Hepatocyte (in vitro differentiated cells): ENCODE data around the gene EIF4H. TPM values are rescaled to one million over a fixed set of nuclear protein-coding genes. Genes with fewer than 3 reads are reported as not detected.

ENCODE experiments used
- DNase-seq: peaks from one replicate; pipeline ENCODE4 v3.0.0-alpha.2; 2016; ENCODE audit warnings: low spot score
- H2AFZ ChIP-seq: fragments of 200-600 bp; sonication (generic); 2 replicates; pipeline ENCODE4 v1.6.0; 2016; ENCODE audit warnings: antibody characterized with exemption, mild to moderate bottlenecking
- H3K27ac ChIP-seq: fragments of 200-600 bp; sonication (generic); 2 replicates; pipeline ENCODE4 v1.5.1; 2016; ENCODE audit warnings: mild to moderate bottlenecking
- H3K27me3 ChIP-seq: fragments of 200-600 bp; sonication (generic); 2 replicates; pipeline ENCODE4 v1.6.1; 2016
- H3K36me3 ChIP-seq: fragments of 200-600 bp; sonication (generic); replicated peaks from 2 replicates; pipeline ENCODE4 v1.5.1; 2016; ENCODE audit warnings: low read depth; ENCODE audit not compliant: insufficient read depth
- H3K4me1 ChIP-seq: fragments of 200-600 bp; sonication (generic); 2 replicates; pipeline ENCODE4 v1.5.1; 2016; ENCODE audit warnings: mild to moderate bottlenecking, moderate library complexity; ENCODE audit not compliant: insufficient read depth
- H3K4me2 ChIP-seq: fragments of 200-600 bp; sonication (generic); 2 replicates; pipeline ENCODE4 v1.6.0; 2016
- H3K4me3 ChIP-seq: fragments of 200-600 bp; sonication (generic); 2 replicates; pipeline ENCODE4 v1.5.1; 2016; ENCODE audit warnings: mild to moderate bottlenecking
- H3K79me2 ChIP-seq: fragments of 200-600 bp; sonication (generic); 2 replicates; pipeline ENCODE4 v1.6.0; 2017; ENCODE audit warnings: mild to moderate bottlenecking
- H3K9me2 ChIP-seq: fragments of 200-600 bp; sonication (generic); replicated peaks from 2 replicates; pipeline ENCODE4 v1.6.0; 2017; ENCODE audit warnings: mild to moderate bottlenecking; ENCODE audit not compliant: insufficient read depth
- H3K9me3 ChIP-seq: fragments of 200-600 bp; sonication (generic); 2 replicates; pipeline ENCODE4 v1.5.1; 2016; ENCODE audit warnings: low read depth, mild to moderate bottlenecking
- H4K20me1 ChIP-seq: fragments of 200-600 bp; sonication (generic); 2 replicates; pipeline ENCODE4 v1.6.0; 2016; ENCODE audit warnings: mild to moderate bottlenecking; ENCODE audit not compliant: insufficient read depth, poor library complexity, severe bottlenecking
- CTCF ChIP-seq: fragments of 200-600 bp; sonication (generic); IDR thresholded peaks from 2 replicates; pipeline ENCODE4 v1.5.1; 2016; ENCODE audit warnings: antibody characterized with exemption, mild to moderate bottlenecking; ENCODE audit not compliant: poor library complexity
- EZH2 ChIP-seq: fragments of 200-600 bp; sonication (generic); IDR thresholded peaks from 2 replicates; pipeline ENCODE4 v1.6.1; 2016; ENCODE audit warnings: antibody characterized with exemption, mild to moderate bottlenecking, borderline replicate concordance
- EZH2phosphoT487 ChIP-seq: fragments of 200-600 bp; sonication (generic); IDR thresholded peaks from one replicate; pipeline ENCODE4 v1.6.1; 2018; ENCODE audit warnings: antibody characterized with exemption, mild to moderate bottlenecking, low read depth, moderate library complexity; ENCODE audit not compliant: unreplicated experiment, severe bottlenecking
- WGBS: methylation state at CpG from one replicate; pipeline ENCODE4 v1.1.6; 2016; ENCODE audit warnings: low lambda C conversion rate; ENCODE audit errors: missing lambda C conversion rate; 5-methylcytosine and 5-hydroxymethylcytosine counted together
- polyA plus RNA-seq: library from polyadenylated mRNA; unstranded; fragments of >200 nt; fragmentation: Nextera tagmentation; extraction: Ambion mirVana; gene quantifications from 2 replicates; pipeline ENCODE4 v1.2.1, GENCODE V29; 2016
- total RNA-seq: library from RNA; depleted of rRNA; stranded (reverse); fragments of >200 nt; gene quantifications from 2 replicates; pipeline ENCODE4 v1.2.3, GENCODE V29; 2014

Gene EIF4H
- total and polyA plus RNA-seq, 2 experiments from 2014 or later = 178 to 217 TPM

GRCh38 chr7:74218343-74218698, 44.2 kb downstream of the EIF4H start:
- no peak for DNase-seq
- H3K4me2 ChIP-seq = no peak overlapping the region
- H3K4me1 ChIP-seq = no peaks in the 10 kb centered on the region
- no peaks in the 10 kb centered on the region for H3K79me2 ChIP-seq
- H3K27me3 ChIP-seq = no peaks in the 10 kb centered on the region
- no peak overlapping the region for H2AFZ ChIP-seq
- no peak overlapping the region for H3K4me3 ChIP-seq
- H3K9me3 ChIP-seq = no peaks in the 10 kb centered on the region
- no peaks in the 10 kb centered on the region for H3K9me2 ChIP-seq
- TF ChIP-seq EZH2 = no peak
- no peak for TF ChIP-seq EZH2phosphoT487
- TF ChIP-seq CTCF = no peak
- WGBS = 87% methylated on average over 2 of the region's 2 CpGs
- H3K27ac ChIP-seq = no peak overlapping the region
- no peaks in the 10 kb centered on the region for H3K36me3 ChIP-seq
- no peaks in the 10 kb centered on the region for H4K20me1 ChIP-seq

GRCh38 chr7:74219416-74219815, 45.3 kb downstream of the EIF4H start:
- Histone ChIP-seq H3K4me2 (no peak overlapping the region), H3K9me3 (no peaks in the 10 kb centered on the region), H3K36me3 (no peaks in the 10 kb centered on the region), H3K27me3 (no peaks in the 10 kb centered on the region), H3K27ac (no peak overlapping the region), H3K79me2 (no peaks in the 10 kb centered on the region), H2AFZ (no peak overlapping the region), H3K4me1 (no peaks in the 10 kb centered on the region), H3K9me2 (no peaks in the 10 kb centered on the region), H3K4me3 (no peak overlapping the region), H4K20me1 (no peaks in the 10 kb centered on the region)
- no peak for TF ChIP-seq CTCF
- TF ChIP-seq EZH2phosphoT487 = no peak
- no peak for TF ChIP-seq EZH2
- WGBS = 92% methylated on average over 11 of the region's 11 CpGs
- no peak for DNase-seq

- no peaks in the 10 kb centered on the region for H3K79me2 ChIP-seq
- no peaks in the 10 kb centered on the region for H3K9me2 ChIP-seq
- H3K36me3 ChIP-seq = no peaks in the 10 kb centered on the region
- 71% methylated on average over 9 of the region's 9 CpGs for WGBS
- H2AFZ ChIP-seq = no peak overlapping the region
- H3K9me3 ChIP-seq = no peaks in the 10 kb centered on the region
- H3K4me2 ChIP-seq = no peak overlapping the region
- no peak for DNase-seq
- no peaks in the 10 kb centered on the region for H3K27me3 ChIP-seq
- TF ChIP-seq EZH2phosphoT487 (no peak), CTCF (no peak), EZH2 (no peak)
- H3K4me3 ChIP-seq = no peak overlapping the region
- H3K27ac ChIP-seq = no peak overlapping the region
- no peaks in the 10 kb centered on the region for H4K20me1 ChIP-seq
- H3K4me1 ChIP-seq = no peaks in the 10 kb centered on the region
Observed at GRCh38 chr7:74220229-74220628, 46.1 kb downstream of the EIF4H start.

GRCh38 chr7:74221713-74222112, 47.6 kb downstream of the EIF4H start:
- Histone ChIP-seq H3K4me2 (no peak overlapping the region), H3K4me3 (no peak overlapping the region), H2AFZ (no peak overlapping the region), H4K20me1 (no peaks in the 10 kb centered on the region), H3K27ac (no peak overlapping the region), H3K36me3 (no peaks in the 10 kb centered on the region), H3K4me1 (no peaks in the 10 kb centered on the region), H3K9me2 (no peaks in the 10 kb centered on the region), H3K9me3 (no peaks in the 10 kb centered on the region), H3K27me3 (no peaks in the 10 kb centered on the region), H3K79me2 (no peaks in the 10 kb centered on the region)
- DNase-seq = no peak
- WGBS = 96% methylated on average over 10 of the region's 11 CpGs
- TF ChIP-seq CTCF (no peak), EZH2 (no peak), EZH2phosphoT487 (no peak)
